GM12878 (cell line): ENCODE data around the gene CCNL1. TPM values are rescaled to one million over a fixed set of nuclear protein-coding genes. Genes with fewer than 3 reads are reported as not detected.

Source experiments
- ATAC-seq: fragments of 200-7000 bp; cut with Tn5 transposase; 3 replicates; pipeline ENCODE4 v1.9.1; 2020; ENCODE audit warnings: mild to moderate bottlenecking, moderate library complexity
- BruUV-seq: library from RNA; stranded (reverse); fragments of 400-500 nt; replicated peaks from 2 replicates; lab custom pipeline; 2021; lab: Mats Ljungman, UMichigan
- CTCF ChIA-PET: fragments of 300-600 bp; sonication (Branson Sonifier 250); formaldehyde crosslinking; extraction: SDS; loops from one replicate; lab custom pipeline; 2021; ENCODE audit warnings: inconsistent platforms; lab: Yijun Ruan, JAX
- POLR2A ChIA-PET: fragments of 350-600 bp; formaldehyde crosslinking; extraction: SDS; loops from one replicate; lab custom pipeline; 2021; ENCODE audit warnings: inconsistent platforms; lab: Charles Lee
- RAD21 ChIA-PET: fragments of 300-600 bp; sonication (Branson Sonifier 250); formaldehyde crosslinking; loops from one replicate; lab custom pipeline; 2023; ENCODE audit warnings: antibody characterized with exemption; ENCODE audit not compliant: unreplicated experiment; lab: Charles Lee
- SMC1A ChIA-PET: fragments of 300-600 bp; sonication (Branson Sonifier 250); formaldehyde crosslinking; loops from one replicate; lab custom pipeline; 2023; ENCODE audit not compliant: unreplicated experiment, uncharacterized antibody; lab: Charles Lee
- DNase-seq: peaks from one replicate; pipeline ENCODE4 v3.0.0-alpha.2; 2011; ENCODE audit warnings: low read depth, low spot score
- FAIRE-seq: peaks from 3 replicates; lab custom pipeline; 2011; peaks lifted over from hg19 to GRCh38; lab: Jason Lieb, UNC
- H2AFZ ChIP-seq: 2 replicates; pipeline ENCODE4 v1.6.0; 2011; ENCODE audit warnings: low read depth, low read length, control low read depth; ENCODE audit not compliant: control insufficient read depth
- H3K27ac ChIP-seq: 2 replicates; pipeline ENCODE4 v1.5.1; 2011; ENCODE audit warnings: control low read depth; ENCODE audit not compliant: control insufficient read depth, insufficient read depth
- H3K27me3 ChIP-seq, 2 experiments: replicated peaks in 1 of 2; 2 replicates each; pipeline versions ENCODE4 v1.6.0 to v1.6.1; 2011; ENCODE audit warnings: low read length in 1 of 2; ENCODE audit not compliant: control insufficient read depth in 2 of 2, insufficient read depth in 2 of 2
- H3K36me3 ChIP-seq, 2 experiments: 2 replicates each; pipeline ENCODE4 v1.5.1; 2011; ENCODE audit warnings: low read length in 1 of 2; ENCODE audit not compliant: control insufficient read depth in 2 of 2, insufficient read depth in 2 of 2
- H3K4me1 ChIP-seq: 2 replicates; pipeline ENCODE4 v1.6.1; 2011; ENCODE audit warnings: mild to moderate bottlenecking, low read length, moderate library complexity, mixed read lengths; ENCODE audit not compliant: control insufficient read depth, insufficient read depth
- H3K4me2 ChIP-seq: 2 replicates; pipeline ENCODE4 v1.6.0; 2011; ENCODE audit warnings: control low read depth; ENCODE audit not compliant: control insufficient read depth, insufficient read depth
- H3K4me3 ChIP-seq: fragments of 200-600 bp; sonication (generic); 2 replicates; pipeline ENCODE4 v1.5.1; 2016
- H3K79me2 ChIP-seq: 2 replicates; pipeline ENCODE4 v1.6.0; 2011; ENCODE audit warnings: low read length; ENCODE audit not compliant: control insufficient read depth, insufficient read depth
- H3K9ac ChIP-seq: 2 replicates; pipeline ENCODE4 v1.8.0; 2011; ENCODE audit warnings: low read length, control low read depth, mixed read lengths; ENCODE audit not compliant: control insufficient read depth, insufficient read depth
- H3K9me3 ChIP-seq: replicated peaks from 3 replicates; pipeline ENCODE4 v1.5.1; 2011; ENCODE audit warnings: mild to moderate bottlenecking, low read length; ENCODE audit not compliant: control insufficient read depth, insufficient read depth
- H4K20me1 ChIP-seq: 2 replicates; pipeline ENCODE4 v1.6.0; 2011; ENCODE audit not compliant: control insufficient read depth, insufficient read depth
- GABPA ChIP-seq: IDR thresholded peaks from 2 replicates; pipeline ENCODE4 v1.6.1; 2014; ENCODE audit warnings: antibody characterized with exemption, low read depth, mild to moderate bottlenecking, inconsistent platforms
- HDAC6 ChIP-seq: fragments of 200-600 bp; sonication (generic); IDR thresholded peaks from one replicate; pipeline ENCODE4 v1.8.0; 2017; ENCODE audit warnings: antibody characterized with exemption; ENCODE audit not compliant: unreplicated experiment
- IRF4 ChIP-seq: IDR thresholded peaks from 2 replicates; pipeline ENCODE4 v1.6.1; 2011; ENCODE audit warnings: low read depth, low read length
- IRF5 ChIP-seq: fragments of 450-650 bp; IDR thresholded peaks from 2 replicates; pipeline ENCODE4 v1.6.1; 2017; ENCODE audit warnings: borderline replicate concordance
- JUND ChIP-seq: IDR thresholded peaks from 2 replicates; pipeline ENCODE4 v1.6.1; 2012; ENCODE audit warnings: low read depth, mild to moderate bottlenecking, low read length, improper control_type of control experiment, moderate library complexity
- PKNOX1 ChIP-seq: fragments of 450-650 bp; IDR thresholded peaks from 2 replicates; pipeline ENCODE4 v1.6.1; 2016; ENCODE audit warnings: mild to moderate bottlenecking
- SIX5 ChIP-seq: IDR thresholded peaks from 2 replicates; pipeline ENCODE4 v1.6.1; 2011; ENCODE audit warnings: mild to moderate bottlenecking, low read depth, low read length, moderate library complexity; ENCODE audit not compliant: severe bottlenecking
- ZBED1 ChIP-seq: IDR thresholded peaks from 2 replicates; pipeline ENCODE4 v1.6.1; 2016; ENCODE audit warnings: borderline replicate concordance
- WGBS: methylation state at CpG from one replicate; pipeline ENCODE4 v1.1.6; 2016; ENCODE audit warnings: low lambda C conversion rate; ENCODE audit not compliant: insufficient replicate concordance, insufficient coverage; ENCODE audit errors: missing lambda C conversion rate; 5-methylcytosine and 5-hydroxymethylcytosine counted together
- in situ Hi-C: fragments of 300-500 bp; cut with MboI; formaldehyde crosslinking; loops from 9 replicates; pipeline ENCODE4 v1.14.3; 2018; ENCODE audit warnings: mixed read lengths
- intact Hi-C: fragments of 100-400 bp; cut with micrococcal nuclease; formaldehyde crosslinking; loops from one replicate; pipeline ENCODE4 v1.14.2; 2022; ENCODE audit not compliant: unreplicated experiment
- polyA plus RNA-seq, 11 experiments: library from polyadenylated mRNA; depleted of rRNA in 4 of 11; unstranded in 6 of 11; stranded (reverse) in 5 of 11; fragments of >200 nt; fragmentation: Nextera tagmentation in 4 of 11; fragmentation: Illumina TruSeq in 1 of 11; extraction: Ambion mirVana in 4 of 11; extraction: Trizol in 1 of 11; gene quantifications; 1 replicate in 1 of 11; 2 replicates in 10 of 11; pipeline versions ENCODE4 v1.2.1 to v1.2.3, GENCODE V29; 2011 to 2016; ENCODE audit warnings: inconsistent platforms in 2 of 11, missing spikeins in 2 of 11, low read depth in 1 of 11
- total RNA-seq, 4 experiments: library from RNA; depleted of rRNA in 3 of 4; stranded (reverse); fragments of >200 nt in 3 of 4; fragmentation: Illumina TruSeq in 1 of 4; extraction: Trizol in 1 of 4; gene quantifications; 2 replicates each; pipeline versions ENCODE4 v1.2.1 to v1.2.3, GENCODE V29; 2013 to 2021

CCNL1 gene
- total and polyA plus RNA-seq, 10 of the 15 experiments (the other 5 are each of a cell fraction or from before 2014, with no cell fraction given) = 22.2 to 174 (median 115) TPM

- Histone ChIP-seq H3K36me3 (peaks cover 7 to 52% of the 10 kb centered on the region in 2 experiments), H3K9me3 (no peaks in the 10 kb centered on the region), H4K20me1 (peaks cover 8% of the 10 kb centered on the region), H3K4me2 (no peak overlapping the region), H3K9ac (no peak overlapping the region), H3K4me3 (no peak overlapping the region), H3K27ac (no peak overlapping the region), H3K4me1 (peaks cover 7% of the 10 kb centered on the region; the same call in 1 of the 2 replicates), H3K79me2 (peaks cover 63% of the 10 kb centered on the region), H2AFZ (no peak overlapping the region), H3K27me3 (no peaks in the 10 kb centered on the region)
- SMC1A ChIA-PET = no interaction called here
- FAIRE-seq (no peak), DNase-seq (no peak), ATAC-seq (no peak)
- RAD21 ChIA-PET = no interaction called here
- in situ Hi-C loops (no loop called here), intact Hi-C loops (no loop called here)
- no TSS peak for BruUV-seq
- 87% methylated on average over 1 of the region's 1 CpG for WGBS
- no peak for TF ChIP-seq ZBED1
- TF ChIP-seq GABPA = no peak
- no peak for TF ChIP-seq SIX5
- no peak for TF ChIP-seq HDAC6
- no peak for TF ChIP-seq PKNOX1
- no peak for TF ChIP-seq JUND
- TF ChIP-seq IRF5 = no peak
- no peak for TF ChIP-seq IRF4
- POLR2A ChIA-PET = no interaction called here
- CTCF ChIA-PET = interaction anchor here (1.2 kb wide), 1 partner anchor 24 kb away, joined by 3 read pairs; no protein-coding TSS in a partner anchor
Observed at GRCh38 chr3:157152930-157153329, 7.0 kb downstream of the CCNL1 start.
